ENCODE measurements around the gene RTN4IP1.
"Not testable (repeated sequence)": the region's sequence is repeated elsewhere in the genome, so short reads cannot be mapped to it uniquely, and the experiment has no call there.

RTN4IP1 gene

DNA sequence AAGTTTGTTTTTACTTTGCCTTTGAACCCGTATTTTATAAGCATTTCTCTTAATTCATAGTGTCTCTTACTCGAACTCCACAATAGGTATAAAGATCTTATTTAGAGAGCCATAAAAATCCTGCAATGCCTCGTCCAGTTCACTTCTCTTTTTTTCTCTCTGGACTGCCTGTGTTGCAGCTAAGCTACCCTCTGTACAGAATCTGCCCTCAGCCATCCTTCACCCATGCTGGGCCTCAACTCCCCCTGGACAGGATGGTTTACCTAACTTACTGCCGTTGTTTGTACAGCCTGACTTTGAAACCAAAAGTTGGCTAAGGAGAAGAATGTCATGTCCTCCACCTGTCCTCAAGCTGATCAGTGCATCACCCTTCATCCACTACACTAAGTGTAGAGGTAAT is 10.5 kb upstream of the RTN4IP1 start:
- DNase-seq (ENCODE audit: insufficient read length, low spot score) (no peak), FAIRE-seq (no peak)
- TF ChIP-seq POLR2A (IDR thresholded peaks at IDR 0.05; ENCODE audit: low read depth, low read length): no peak

DNA sequence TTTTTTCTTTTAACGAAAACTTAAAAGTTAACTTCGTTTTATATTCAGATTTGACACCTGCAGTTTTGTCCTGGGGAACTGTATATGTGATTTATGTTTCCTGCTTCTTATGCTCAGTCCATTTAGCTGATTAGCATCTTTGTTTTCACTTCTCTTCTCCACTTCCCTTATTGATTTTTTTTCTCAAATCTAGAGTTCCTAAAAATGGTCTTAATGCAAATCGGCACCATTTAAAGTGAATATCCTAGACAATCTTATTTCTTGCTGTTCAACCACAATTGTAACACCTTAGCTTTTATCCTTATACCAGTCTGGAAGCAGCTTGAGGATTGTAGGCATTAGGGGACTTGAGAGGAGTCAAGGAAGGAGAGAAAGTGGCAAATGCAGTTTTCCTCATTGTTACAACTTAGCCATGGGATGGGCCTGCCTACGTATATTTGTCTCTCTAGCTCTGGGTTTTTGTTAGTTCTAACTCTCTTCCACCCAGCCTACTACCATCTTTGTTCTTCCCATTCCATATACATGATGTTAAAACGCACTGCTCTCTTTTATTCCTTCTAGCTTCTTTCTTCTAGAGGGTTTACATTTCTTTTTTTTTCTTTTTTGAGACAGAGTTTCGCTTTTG is 8.5 kb upstream of the RTN4IP1 start:
- DNase-seq (ENCODE audit: insufficient read length, low spot score) (no peak), FAIRE-seq (no peak)
- TF ChIP-seq POLR2A (IDR thresholded peaks at IDR 0.05; ENCODE audit: low read depth, low read length): no peak

GRCh38 chr6:106637051-106637716 is 7.9 kb upstream of the RTN4IP1 start:
- DNase-seq (ENCODE audit: insufficient read length, low spot score): no peak
- TF ChIP-seq POLR2A (IDR thresholded peaks at IDR 0.05; ENCODE audit: low read depth, low read length): no peak
- FAIRE-seq: no peak

- DNase-seq (ENCODE audit: insufficient read length, low spot score) (no peak), FAIRE-seq (no peak)
- no peak for TF ChIP-seq POLR2A (IDR thresholded peaks at IDR 0.05; ENCODE audit: low read depth, low read length)
These were observed 5.3 kb upstream of the RTN4IP1 start for GRCh38 chr6:106634565-106634964.

GRCh38 chr6:106631346-106631745 is 2.0 kb upstream of the RTN4IP1 start:
- TF ChIP-seq POLR2A (IDR thresholded peaks at IDR 0.05; ENCODE audit: low read depth, low read length): no peak
- FAIRE-seq (no peak), DNase-seq (ENCODE audit: insufficient read length, low spot score) (no peak)

- no peak for TF ChIP-seq POLR2A (IDR thresholded peaks at IDR 0.05; ENCODE audit: low read depth, low read length)
- FAIRE-seq (no peak), DNase-seq (ENCODE audit: insufficient read length, low spot score) (no peak)
These were observed 1.1 kb upstream of the RTN4IP1 start for GRCh38 chr6:106630366-106630765.

- FAIRE-seq: no peak
- DNase-seq (ENCODE audit: insufficient read length, low spot score): peak; percentile 7
- no peak for TF ChIP-seq POLR2A (IDR thresholded peaks at IDR 0.05; ENCODE audit: low read depth, low read length)
These were observed 513 bp upstream of the RTN4IP1 start for GRCh38 chr6:106629859-106630163.

DNA sequence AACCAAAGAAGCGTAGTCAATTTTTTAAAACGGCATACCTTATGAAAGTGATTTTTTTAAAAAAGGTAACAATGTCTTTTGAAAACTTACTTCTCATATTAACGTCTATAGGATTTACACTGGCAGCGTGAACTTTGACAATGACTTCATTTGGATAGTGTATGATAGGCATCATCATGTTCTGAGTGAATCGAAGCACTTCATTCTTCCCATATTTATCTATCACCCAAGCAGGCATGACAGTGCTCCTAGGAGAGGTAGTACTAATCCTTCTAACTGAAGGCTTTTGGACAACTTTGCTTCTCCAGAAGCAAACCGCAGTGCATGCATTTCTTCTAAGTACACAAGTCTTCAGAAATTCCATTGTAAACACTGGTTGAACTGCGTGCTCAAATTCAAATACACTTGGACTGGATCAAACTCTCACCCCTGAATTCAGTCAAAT is 618 bp downstream of the RTN4IP1 start:
- DNase-seq (ENCODE audit: insufficient read length, low spot score) (no peak), FAIRE-seq (no peak)
- TF ChIP-seq POLR2A (IDR thresholded peaks at IDR 0.05; ENCODE audit: low read depth, low read length): no peak

GRCh38 chr6:106627760-106628159 is 1.5 kb downstream of the RTN4IP1 start:
- FAIRE-seq; DNase-seq (ENCODE audit: insufficient read length, low spot score): not testable (repeated sequence)

DNA sequence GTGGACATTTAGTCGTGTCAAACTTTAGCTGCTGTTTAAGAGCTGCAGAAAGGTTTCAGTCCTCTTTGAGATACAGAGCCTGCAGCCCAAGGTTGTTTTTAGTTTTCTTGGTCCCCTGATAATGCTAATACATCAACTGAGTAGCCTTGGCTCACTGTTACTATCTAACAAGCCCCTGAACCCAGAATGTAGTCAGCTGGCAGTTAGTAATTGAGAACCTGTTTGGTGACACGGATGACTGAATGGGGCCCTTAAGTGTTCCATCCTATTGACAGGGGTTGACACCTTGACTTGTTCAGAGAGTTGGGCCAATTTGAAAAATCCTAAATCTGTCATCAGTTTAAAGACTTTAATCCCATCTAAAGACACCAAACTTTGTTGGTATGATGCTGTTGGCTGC is 2.8 kb downstream of the RTN4IP1 start:
- no peak for TF ChIP-seq POLR2A (IDR thresholded peaks at IDR 0.05; ENCODE audit: low read depth, low read length)
- DNase-seq (ENCODE audit: insufficient read length, low spot score) (no peak), FAIRE-seq (no peak)

GRCh38 chr6:106623039-106623438 is 6.3 kb downstream of the RTN4IP1 start:
- TF ChIP-seq POLR2A (IDR thresholded peaks at IDR 0.05; ENCODE audit: low read depth, low read length): no peak
- DNase-seq (ENCODE audit: insufficient read length, low spot score): no peak
- FAIRE-seq: no peak

GRCh38 chr6:106622412-106622811 is 6.9 kb downstream of the RTN4IP1 start:
- no peak for DNase-seq (ENCODE audit: insufficient read length, low spot score)
- FAIRE-seq: no peak
- no peak for TF ChIP-seq POLR2A (IDR thresholded peaks at IDR 0.05; ENCODE audit: low read depth, low read length)

DNA sequence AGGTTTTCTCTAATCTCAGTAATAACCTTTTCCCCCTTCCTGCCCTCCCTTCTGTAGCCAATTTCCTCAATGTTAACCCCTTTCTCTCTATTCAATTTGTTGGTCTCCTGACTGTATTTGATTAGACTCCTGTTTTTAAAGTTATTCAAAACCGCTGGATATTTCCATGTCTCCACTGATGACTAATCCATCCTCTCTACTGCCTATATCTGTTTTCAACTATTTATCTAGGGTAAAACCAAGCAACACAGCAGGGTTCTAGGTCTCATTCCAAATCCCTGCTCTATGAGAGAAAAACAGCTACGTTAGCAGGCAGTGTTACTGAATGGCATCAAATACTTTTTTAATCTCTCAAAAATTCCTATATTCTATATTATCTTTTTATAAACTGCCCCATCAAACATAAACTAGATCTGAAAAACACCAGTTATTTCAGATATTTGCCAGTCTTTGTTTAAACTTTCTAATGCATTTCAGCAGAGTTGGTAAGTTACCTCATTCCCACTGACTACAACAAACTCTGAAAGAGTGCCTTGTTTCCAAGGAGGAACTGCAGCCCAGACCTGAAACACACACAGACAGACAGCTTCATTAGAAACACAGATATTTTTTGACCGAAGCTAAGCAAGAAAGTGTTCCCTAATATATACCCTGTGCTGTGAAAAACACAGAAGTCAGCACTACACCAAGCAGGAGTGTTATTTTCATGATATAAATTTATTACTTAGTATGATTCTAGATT is 8.2 kb downstream of the RTN4IP1 start:
- TF ChIP-seq POLR2A (IDR thresholded peaks at IDR 0.05; ENCODE audit: low read depth, low read length): no peak
- no peak for FAIRE-seq
- DNase-seq (ENCODE audit: insufficient read length, low spot score): no peak

GRCh38 chr6:106619223-106619622 is 10.1 kb downstream of the RTN4IP1 start:
- TF ChIP-seq POLR2A (IDR thresholded peaks at IDR 0.05; ENCODE audit: low read depth, low read length): no peak
- DNase-seq (ENCODE audit: insufficient read length, low spot score) (no peak), FAIRE-seq (no peak)

DNA sequence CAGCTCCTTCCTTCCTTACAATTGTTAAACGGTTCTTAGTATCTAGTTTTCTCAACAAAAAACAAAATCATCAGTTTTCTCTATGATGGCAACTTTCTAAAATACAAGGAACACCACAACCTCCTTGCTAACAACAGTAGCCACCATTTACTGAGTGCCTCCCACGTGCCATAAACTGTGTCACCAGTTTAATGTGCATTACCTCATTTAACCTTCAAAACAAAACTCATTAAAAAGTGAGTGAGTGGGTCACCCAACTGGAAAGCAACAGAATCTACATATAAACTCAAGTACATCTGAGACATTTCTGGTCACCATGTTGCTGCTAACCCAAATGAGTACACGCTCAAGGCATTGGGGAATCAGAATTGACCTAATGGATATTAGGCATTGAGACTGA is 11.0 kb downstream of the RTN4IP1 start:
- FAIRE-seq (no peak), DNase-seq (ENCODE audit: insufficient read length, low spot score) (no peak)
- no peak for TF ChIP-seq POLR2A (IDR thresholded peaks at IDR 0.05; ENCODE audit: low read depth, low read length)
